ENCODE measurements around the gene SNRNP35.

The SNRNP35 gene

DNA sequence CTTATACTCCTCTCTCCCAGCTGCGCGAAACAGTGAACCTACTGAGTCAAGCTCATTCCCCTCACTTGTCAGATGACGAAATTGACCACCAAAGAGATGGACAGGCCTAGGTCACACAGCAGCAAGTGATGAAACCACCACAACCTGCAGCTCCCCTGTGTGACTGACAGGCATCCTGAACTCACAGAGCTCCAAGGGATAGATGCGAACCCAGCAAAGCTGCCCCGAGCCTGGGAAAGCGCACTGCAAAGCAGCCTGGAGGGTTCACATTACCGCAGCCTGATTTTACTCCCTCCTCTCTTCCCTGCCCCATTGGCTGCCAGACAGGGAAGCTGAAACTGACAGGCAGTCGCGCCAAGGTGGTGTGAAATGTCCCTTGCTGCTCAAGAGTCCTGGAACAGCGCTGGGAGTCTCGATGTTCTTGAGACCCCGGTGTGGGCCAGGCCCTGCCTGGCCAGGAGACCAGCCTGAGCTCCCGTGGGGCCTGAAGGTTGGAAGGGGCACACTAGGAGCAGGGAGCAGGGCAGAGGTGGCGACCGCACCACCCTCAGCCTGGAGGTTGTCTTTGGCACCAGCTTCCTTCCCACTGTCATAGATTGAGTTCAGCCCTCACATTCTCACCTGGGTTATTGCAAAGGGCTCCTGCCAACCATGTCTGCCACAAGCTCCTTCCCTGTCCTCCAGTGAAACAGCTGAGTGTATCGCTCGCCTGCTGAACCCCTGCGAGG lies 36.3 kb downstream of the SNRNP35 start:
- FAIRE-seq (no peak), DNase-seq (ENCODE audit: insufficient read length, low spot score) (no peak)
- TF ChIP-seq, protein P1, sequence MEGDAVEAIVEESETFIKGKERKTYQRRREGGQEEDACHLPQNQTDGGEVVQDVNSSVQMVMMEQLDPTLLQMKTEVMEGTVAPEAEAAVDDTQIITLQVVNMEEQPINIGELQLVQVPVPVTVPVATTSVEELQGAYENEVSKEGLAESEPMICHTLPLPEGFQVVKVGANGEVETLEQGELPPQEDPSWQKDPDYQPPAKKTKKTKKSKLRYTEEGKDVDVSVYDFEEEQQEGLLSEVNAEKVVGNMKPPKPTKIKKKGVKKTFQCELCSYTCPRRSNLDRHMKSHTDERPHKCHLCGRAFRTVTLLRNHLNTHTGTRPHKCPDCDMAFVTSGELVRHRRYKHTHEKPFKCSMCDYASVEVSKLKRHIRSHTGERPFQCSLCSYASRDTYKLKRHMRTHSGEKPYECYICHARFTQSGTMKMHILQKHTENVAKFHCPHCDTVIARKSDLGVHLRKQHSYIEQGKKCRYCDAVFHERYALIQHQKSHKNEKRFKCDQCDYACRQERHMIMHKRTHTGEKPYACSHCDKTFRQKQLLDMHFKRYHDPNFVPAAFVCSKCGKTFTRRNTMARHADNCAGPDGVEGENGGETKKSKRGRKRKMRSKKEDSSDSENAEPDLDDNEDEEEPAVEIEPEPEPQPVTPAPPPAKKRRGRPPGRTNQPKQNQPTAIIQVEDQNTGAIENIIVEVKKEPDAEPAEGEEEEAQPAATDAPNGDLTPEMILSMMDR (IDR thresholded peaks at IDR 0.05; ENCODE audit: insufficient read depth, missing control alignments) = no peak

DNA sequence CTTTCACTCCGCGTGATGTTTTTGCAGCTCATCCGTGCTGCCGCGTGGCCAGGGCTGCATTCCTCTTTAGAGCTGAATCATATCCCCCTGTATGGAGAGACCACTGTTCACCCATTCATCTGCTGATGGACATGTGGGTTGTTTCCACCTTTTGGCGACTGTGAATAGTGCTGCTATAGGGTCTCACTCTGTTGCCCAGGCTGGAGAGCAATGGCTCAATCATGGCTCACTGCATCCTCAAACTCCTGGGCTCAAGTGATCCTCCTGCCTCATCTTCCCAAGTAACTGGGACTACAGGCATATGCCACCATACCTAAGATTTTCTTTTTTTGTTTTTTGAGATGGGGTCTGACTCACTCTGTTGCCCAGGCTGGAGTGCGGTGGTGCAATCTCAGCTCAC lies 39.1 kb downstream of the SNRNP35 start:
- no peak for DNase-seq (ENCODE audit: insufficient read length, low spot score)
- TF ChIP-seq, protein P1 (IDR thresholded peaks at IDR 0.05; ENCODE audit: insufficient read depth, missing control alignments) = no peak

DNA sequence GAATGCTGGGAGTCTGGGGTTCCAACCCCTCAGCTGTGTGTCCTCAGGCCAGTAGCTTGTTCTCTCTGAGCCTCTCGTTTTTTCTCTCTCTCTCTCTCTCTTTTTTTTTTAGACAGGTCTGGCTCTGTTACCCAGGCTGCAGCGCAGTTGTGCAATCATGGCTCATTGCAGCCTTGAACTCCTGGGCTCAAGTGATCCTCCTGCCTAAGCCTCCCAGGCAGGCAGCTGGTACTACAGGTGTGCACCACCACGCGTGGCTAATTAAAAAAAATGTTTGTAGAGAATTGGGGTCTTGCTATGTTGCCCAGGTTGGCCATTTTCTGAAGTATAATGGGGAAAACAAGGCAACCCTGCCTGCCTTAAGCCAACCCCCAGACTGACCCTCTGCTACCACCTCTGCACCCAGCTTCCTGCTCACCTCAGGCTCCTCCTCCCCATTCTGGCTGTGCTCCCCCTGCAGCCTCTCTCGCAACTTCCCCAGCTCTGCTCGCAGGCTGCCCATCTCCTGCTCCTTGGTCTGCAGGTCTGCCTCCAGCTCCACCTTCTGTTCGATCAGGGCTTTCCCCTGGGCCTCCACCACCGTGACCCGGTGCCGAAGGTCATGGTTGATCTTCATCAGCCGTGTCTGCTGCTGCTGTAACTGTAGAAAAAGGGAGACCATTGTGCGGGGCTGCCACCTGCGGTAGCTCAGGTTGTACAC lies 40.3 kb downstream of the SNRNP35 start:
- TF ChIP-seq, protein P1 (IDR thresholded peaks at IDR 0.05; ENCODE audit: insufficient read depth, missing control alignments) = no peak
- FAIRE-seq (no peak), DNase-seq (ENCODE audit: insufficient read length, low spot score) (no peak)

More for the DNA sequence above, 39.1 kb downstream of the SNRNP35 start:
- no peak for FAIRE-seq

DNA sequence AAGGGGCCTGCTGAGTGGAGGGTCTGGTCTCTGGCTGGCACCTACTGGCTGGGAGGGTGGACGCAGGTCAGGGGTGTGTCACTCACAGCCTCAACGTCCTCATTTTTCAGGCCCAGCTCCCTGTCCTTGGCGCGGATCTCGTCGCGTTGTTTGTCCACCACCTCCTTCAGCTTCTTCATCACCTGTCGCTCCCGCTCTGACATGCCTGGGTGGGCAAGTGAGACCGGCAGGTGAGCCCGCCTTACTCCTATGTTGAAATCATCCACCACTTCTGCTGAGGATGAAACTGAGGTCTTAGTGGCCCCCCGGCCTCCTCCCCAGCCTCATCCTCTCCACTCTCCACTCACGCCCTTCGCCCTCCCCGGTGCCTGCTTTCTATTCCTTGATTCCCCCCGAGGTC lies 41.4 kb downstream of the SNRNP35 start:
- DNase-seq (ENCODE audit: insufficient read length, low spot score) (no peak), FAIRE-seq (no peak)
- TF ChIP-seq, protein P1 (IDR thresholded peaks at IDR 0.05; ENCODE audit: insufficient read depth, missing control alignments) = no peak

DNA sequence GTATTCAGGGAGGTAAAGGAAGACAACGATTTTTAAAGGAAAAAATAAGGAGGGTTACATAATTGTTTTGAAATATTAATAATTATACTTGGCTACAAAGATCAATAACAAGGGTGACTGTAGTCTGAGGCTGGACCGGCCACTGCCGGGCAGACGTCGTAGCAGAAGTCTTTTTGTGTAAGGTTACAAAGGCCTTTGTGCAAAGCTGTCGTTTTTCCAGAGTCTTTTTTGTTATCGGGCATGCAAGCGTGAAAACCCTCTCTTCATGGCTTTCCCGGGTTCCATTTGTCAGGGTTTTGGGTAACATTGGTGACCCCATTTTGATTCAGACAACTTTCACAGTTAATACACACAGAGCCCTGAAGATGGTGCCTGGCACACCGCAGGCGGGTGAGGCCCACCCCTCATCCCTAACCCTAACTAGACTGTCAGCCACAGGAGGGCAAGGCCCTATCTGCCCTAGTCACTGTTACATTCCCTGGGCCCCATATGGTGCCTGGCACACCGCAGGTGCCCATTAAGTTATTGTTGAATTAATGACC lies 44.3 kb downstream of the SNRNP35 start:
- TF ChIP-seq, protein P1 (IDR thresholded peaks at IDR 0.05; ENCODE audit: insufficient read depth, missing control alignments) = no peak
- no peak for DNase-seq (ENCODE audit: insufficient read length, low spot score)
- no peak for FAIRE-seq

DNA sequence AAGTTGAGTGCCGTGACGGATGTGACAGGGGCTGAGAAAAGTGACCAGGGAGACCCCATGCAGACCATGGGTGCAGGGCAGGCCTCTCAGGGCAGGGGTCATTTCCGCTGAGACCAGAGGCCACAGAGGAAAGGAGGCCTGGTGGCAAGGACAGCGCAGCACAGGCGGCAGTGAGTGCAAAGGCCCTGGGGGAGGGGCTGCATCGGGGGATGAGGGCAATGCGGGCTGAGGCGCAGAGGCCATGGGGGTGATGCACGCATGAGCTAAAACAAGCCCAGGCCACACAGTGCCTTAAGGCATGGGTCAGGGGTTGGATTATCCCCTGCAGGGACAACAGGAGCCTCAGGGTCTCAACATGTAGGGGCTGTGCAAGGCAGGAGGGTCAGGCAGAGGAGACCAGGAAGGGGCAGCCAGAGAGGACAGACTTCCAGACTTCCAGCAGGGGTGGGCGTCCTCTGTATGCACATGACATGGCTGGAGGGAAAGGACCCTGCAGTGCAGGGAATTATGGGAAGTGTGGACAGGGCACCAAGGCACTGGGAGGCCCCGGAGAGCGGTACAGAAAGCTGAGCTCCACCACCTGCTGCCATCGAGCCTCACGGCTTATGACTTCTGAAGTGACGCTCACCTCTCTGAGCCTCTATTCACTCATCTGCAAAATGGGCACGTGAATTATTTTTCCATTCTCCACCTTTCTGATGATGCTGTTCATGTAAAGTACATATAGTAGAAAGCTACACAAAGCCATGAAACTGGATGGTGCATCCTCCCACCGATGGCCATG lies 48.3 kb downstream of the SNRNP35 start:
- FAIRE-seq (no peak), DNase-seq (ENCODE audit: insufficient read length, low spot score) (no peak)
- TF ChIP-seq, protein P1 (IDR thresholded peaks at IDR 0.05; ENCODE audit: insufficient read depth, missing control alignments) = no peak

Data from D721Med (cell line).